Germinal center (tissue), 1 donor: ENCODE measurements around the gene CNPY1.
"Not testable (repeated sequence)": the region's sequence is repeated elsewhere in the genome, so short reads cannot be mapped to it uniquely, and the experiment has no call there.

ENCODE experiments used
- DNase-seq: peaks from one replicate; pipeline ENCODE4 v3.0.0; 2012; ENCODE audit warnings: mixed read lengths, low spot score

Gene CNPY1

GRCh38 chr7:155533120-155533826, 13.1 kb downstream of the CNPY1 start:
- no peak for DNase-seq

DNA sequence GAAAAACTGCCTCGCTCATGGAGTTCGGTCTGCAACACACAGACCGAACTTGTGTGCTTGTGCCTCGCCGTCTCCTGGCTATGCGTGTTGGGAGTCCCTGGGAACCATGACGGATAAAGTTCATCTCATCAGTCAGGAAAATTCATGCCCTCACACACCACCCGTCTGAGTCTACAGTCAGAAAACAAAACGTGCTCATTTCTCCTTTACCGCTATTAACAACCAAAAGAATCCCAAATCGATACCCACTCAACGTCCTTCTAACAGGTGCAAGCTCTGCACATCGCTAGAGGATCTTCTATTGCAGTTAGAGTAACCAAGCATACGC, 13.6 kb downstream of the CNPY1 start:
- no peak for DNase-seq

GRCh38 chr7:155531681-155532080, 14.7 kb downstream of the CNPY1 start:
- DNase-seq: no peak

- DNase-seq: no peak
These were observed 15.8 kb downstream of the CNPY1 start for GRCh38 chr7:155530601-155531000.

DNA sequence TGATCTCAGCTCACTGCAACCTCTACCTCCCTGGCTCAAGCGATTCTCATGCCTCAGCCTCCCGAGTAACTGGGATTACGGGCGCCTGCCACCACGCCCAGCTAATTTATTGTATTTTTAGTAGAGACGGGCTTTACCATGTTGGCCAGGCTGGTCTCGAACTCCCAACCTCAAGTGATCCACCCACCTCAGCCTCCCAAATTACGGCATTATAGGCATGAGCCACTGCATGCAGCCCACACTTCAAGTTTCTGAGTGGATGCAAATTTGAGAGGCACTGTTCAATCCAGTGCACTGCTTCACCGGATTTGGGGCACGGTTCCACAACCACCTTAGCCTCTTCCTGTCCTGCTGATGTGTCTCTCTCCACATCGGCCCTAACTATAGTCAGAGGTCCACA, 16.5 kb downstream of the CNPY1 start:
- DNase-seq: no peak

DNA sequence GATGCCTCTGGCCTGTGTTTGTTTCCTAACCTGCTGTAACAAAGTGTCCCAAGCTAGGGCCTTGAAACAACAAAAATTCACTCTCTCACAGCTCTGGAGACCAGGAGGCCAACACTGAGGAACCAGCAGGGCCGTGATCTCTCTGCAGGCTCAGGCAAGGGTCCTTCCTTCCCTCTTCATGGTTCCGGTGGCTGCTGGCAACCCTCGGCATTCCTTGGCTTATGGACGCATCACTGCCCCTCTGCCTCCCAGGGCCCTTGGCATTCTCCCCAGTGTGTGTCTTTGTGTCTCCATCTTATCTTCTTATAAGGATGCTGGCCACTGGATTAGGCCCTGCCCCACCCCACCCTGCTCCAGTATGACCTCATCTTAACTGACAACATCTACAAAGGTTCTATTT, 17.0 kb downstream of the CNPY1 start:
- DNase-seq: no peak

GRCh38 chr7:155527664-155528063, 18.7 kb downstream of the CNPY1 start:
- DNase-seq: no peak

- DNase-seq: no peak
These were observed 20.1 kb downstream of the CNPY1 start for GRCh38 chr7:155526225-155526624.

DNA sequence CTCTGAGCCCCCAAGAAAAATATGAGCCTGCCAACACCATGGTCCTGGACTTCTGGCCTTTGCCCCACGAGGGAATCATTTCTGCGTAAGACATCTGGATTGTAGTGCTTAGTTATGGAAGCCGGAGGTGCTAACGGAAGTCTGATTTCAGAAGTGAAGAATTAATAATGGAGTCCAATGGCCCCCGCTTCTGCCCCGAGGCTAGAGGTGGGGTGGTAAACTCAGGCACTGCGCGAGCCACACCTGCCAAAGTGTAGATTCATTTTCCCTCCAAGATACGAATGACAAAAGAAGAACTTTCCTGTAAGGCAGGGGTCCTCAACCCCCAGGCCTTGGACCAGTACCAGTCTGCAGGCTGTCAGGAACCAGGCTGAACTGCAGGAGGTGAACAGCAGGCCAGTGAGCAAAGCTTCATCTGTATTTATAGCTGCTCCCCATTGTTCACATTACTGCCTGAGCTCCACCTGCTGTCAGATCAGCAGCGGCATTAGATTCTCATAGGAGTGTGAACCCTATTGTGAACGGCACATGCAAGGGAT, 22.3 kb downstream of the CNPY1 start:
- DNase-seq: no peak

- DNase-seq: no peak
These were observed 23.1 kb downstream of the CNPY1 start for GRCh38 chr7:155523168-155523675.

GRCh38 chr7:155521743-155522398, 24.5 kb downstream of the CNPY1 start:
- no peak for DNase-seq

DNA sequence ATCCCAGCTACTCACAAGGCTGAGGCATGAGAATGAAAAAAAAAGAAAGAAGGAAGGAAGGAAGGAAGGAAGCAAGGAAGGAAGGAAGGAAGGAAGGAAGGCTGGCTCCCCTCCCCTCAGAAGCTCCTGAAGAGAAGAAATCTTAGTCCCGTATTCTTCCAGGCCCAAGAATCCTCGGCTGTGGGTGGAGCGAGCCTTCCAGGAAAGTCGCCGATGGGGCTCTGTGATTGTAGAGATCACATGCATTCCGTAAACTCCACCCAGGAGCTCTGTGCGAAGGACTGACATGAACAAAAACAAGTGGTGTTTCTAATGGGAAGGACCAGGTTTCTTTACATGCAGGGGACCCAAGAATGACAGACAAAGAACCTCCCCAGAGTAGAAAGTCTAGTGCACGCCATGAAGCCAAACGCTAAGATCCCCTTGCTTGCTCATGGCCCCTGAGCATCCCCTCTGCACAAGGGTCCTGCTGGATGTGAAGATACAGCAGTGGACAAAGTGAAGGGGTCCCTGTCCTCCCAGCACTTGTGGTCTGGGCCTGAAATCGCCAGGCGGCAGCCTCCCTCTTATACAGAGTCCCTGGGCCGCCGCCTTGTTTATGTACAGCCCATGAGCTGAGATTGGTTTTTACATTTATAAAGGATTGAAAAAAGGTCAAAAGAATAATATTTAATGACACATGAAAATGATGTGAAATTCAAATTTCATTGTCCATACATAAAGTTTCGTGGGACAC, 25.2 kb downstream of the CNPY1 start:
- DNase-seq: no peak

DNA sequence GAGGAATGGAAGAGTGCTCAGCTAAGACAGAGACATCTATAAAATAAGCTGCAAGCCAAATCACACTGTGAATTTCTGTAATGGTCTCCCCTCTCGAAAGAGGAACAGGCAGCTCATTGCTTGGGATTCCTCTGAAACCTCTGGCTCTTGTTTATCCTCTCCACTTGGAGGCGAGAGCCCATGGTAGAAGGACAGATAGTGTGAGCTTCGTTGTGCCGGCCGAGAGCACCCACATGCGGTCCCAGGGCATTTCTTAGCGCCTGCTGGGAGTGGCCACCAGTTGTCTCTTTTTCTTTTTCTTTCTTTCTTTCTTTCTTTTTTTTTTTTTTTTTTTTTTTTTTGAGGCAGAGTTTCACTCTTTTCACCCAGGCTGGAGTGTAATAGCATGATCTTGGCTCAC, 26.2 kb downstream of the CNPY1 start:
- no peak for DNase-seq

DNA sequence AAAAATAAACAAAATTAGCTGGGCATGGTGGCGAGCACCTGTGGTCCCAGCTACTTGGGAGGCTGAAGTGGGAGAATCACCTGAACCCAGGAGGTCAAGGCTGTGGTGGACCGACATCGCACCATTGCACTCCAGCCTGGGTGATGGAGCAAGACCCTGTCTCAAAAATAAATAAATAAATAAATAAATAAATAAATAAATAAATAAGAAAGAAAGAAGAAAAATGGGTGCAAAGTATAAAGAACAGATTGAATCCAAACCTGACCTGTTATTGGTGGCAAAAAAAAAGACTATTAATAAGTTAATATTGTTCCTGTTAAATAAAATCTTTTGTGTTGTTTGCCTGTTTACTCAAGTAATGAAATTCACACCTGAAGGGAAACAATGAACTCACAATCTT, 27.0 kb downstream of the CNPY1 start:
- DNase-seq: not testable (repeated sequence)

GRCh38 chr7:155518633-155519032, 27.7 kb downstream of the CNPY1 start:
- DNase-seq: no peak

- no peak for DNase-seq
These were observed 28.4 kb downstream of the CNPY1 start for GRCh38 chr7:155517969-155518368.

DNA sequence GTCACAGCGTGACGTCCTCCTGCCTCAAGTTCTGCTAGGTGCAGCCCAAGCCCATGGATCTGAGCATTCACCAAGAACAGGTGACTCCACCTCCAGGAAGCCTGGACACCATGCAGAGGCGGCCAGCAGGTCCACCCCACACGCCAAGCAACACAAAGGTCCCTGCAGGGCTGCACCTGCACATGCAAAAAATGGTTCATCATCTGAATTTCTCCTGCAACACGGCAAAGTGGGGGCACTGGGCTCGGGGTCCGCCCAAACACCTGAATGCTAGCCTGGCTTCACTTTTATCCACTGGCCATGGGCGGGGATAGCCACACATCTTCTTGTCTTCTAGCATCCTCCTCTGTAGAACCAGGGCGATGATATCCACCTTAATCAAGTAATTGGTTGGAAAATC, 28.9 kb downstream of the CNPY1 start:
- DNase-seq: no peak

DNA sequence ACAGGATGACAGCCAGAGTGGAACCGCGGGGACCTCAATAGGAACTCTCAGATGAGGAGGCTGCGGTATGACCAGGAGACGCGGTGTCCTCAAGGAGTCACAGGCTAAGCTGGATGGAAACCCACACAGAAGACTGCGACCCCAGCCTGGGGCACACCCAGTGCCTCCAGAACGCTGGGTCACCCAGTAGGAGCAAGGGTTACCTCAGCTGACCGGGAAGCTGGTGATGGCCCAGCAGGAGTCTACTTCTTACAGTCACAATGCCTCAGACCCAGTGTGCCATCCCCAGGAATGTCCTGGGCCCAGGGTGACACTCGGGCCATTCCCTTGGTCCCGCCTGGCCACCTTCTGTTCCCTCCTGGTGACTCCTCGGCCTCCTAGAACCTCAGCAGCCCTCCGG, 29.9 kb downstream of the CNPY1 start:
- DNase-seq: no peak

DNA sequence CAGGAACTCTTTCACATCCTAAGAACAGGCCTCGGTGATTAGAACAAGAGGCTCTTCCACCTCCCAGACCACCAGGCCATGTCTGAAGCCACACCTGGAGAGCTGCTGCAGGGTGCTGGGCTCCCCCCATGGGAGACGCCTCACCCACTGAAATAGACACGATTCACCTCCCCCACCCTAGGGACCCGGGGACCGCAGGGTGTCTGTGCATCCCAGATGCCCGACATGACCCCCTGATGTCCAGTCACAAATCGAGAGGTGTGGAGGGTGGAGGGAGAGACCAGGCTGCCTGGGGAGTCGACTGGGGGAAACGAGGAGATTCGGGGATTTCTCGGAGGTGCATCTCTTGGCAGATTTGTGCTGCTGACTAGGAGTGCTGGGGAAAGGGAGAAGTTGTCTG, 31.0 kb downstream of the CNPY1 start:
- no peak for DNase-seq

GRCh38 chr7:155514296-155514695, 32.1 kb downstream of the CNPY1 start:
- DNase-seq: no peak

- no peak for DNase-seq
These were observed 32.6 kb downstream of the CNPY1 start for GRCh38 chr7:155513543-155514285.

GRCh38 chr7:155512246-155512887, 34.0 kb downstream of the CNPY1 start:
- DNase-seq: no peak
